Peyer's patch (tissue), 4 donors: Measurements from ENCODE around the gene KIF21B. TPM values are rescaled to one million over a fixed set of nuclear protein-coding genes. Genes with fewer than 3 reads are reported as not detected.

Source experiments
- DNase-seq, 3 donors: peaks; one replicate each; pipeline ENCODE4 v3.0.0-alpha.2; 2017 to 2019
- H3K27ac ChIP-seq, 4 donors: fragments of 200-600 bp; sonication (generic); one replicate each; pipeline ENCODE4 v1.5.1; 2016 to 2019
- H3K27me3 ChIP-seq, 2 donors: fragments of 200-600 bp; sonication (generic); one replicate each; pipeline ENCODE4 v1.5.1; 2019
- H3K36me3 ChIP-seq, 3 donors: fragments of 200-600 bp; sonication (generic); one replicate each; pipeline ENCODE4 v1.5.1; 2016 to 2019
- H3K4me1 ChIP-seq, 4 donors: fragments of 200-600 bp; sonication (generic); one replicate each; pipeline ENCODE4 v1.5.1; 2016 to 2019
- H3K4me3 ChIP-seq, 4 donors: fragments of 200-600 bp; sonication (generic); 1 replicate in 3 of 4; 2 replicates in 1 of 4; pipeline ENCODE4 v1.5.1; 2016 to 2019; ENCODE audit warnings: mild to moderate bottlenecking in 1 of 4
- H3K9me3 ChIP-seq, 4 donors: fragments of 200-600 bp; sonication (generic); one replicate each; pipeline ENCODE4 v1.5.1; 2016 to 2019; ENCODE audit warnings: mild to moderate bottlenecking in 1 of 4
- CTCF ChIP-seq, 6 experiments: fragments of 450-650 bp in 4 of 6; fragments of 200-600 bp in 2 of 6; sonication (generic) in 1 of 6; IDR thresholded peaks; one replicate each; pipeline ENCODE4 v1.5.1; 2017 to 2019; ENCODE audit warnings: antibody characterized with exemption in 6 of 6, mild to moderate bottlenecking in 3 of 6, moderate library complexity in 1 of 6
- POLR2A ChIP-seq, 2 donors: fragments of 450-650 bp; IDR thresholded peaks; one replicate each; pipeline ENCODE4 v1.5.1; 2017; ENCODE audit warnings: antibody characterized with exemption in 2 of 2, mild to moderate bottlenecking in 2 of 2, moderate library complexity in 2 of 2
- total RNA-seq, 4 donors: library from RNA; depleted of rRNA; stranded (reverse); fragments of >200 nt; gene quantifications; one replicate each; pipeline ENCODE4 v1.1.0, GENCODE V29; 2016

The KIF21B gene
- total RNA-seq, 4 donors from 2014 or later, result 6.7 to 19.0 (median 13.3) TPM

- no peaks in the 10 kb centered on the region for H3K27me3 ChIP-seq
- H3K9me3 ChIP-seq, result no peaks in the 10 kb centered on the region
- peak; percentile 68 to 88 (median 75) for DNase-seq
- H3K27ac ChIP-seq, result no peak overlapping the region
- no peaks in the 10 kb centered on the region for H3K4me1 ChIP-seq
- peak; percentile 84 to 94 (median 91) for TF ChIP-seq CTCF (IDR thresholded peaks at IDR 0.05)
- TF ChIP-seq POLR2A (IDR thresholded peaks at IDR 0.05), result no peak
- H3K36me3 ChIP-seq, result no peaks in the 10 kb centered on the region
- no peak overlapping the region for H3K4me3 ChIP-seq
These were observed 19.4 kb upstream of the KIF21B start for GRCh38 chr1:201042779-201043461.

GRCh38 chr1:201041011-201041410 lies 17.5 kb upstream of the KIF21B start:
- Histone ChIP-seq H3K4me1 (no peaks in the 10 kb centered on the region), H3K4me3 (no peak overlapping the region), H3K9me3 (no peaks in the 10 kb centered on the region), H3K27ac (no peak overlapping the region), H3K27me3 (no peaks in the 10 kb centered on the region), H3K36me3 (no peaks in the 10 kb centered on the region)
- TF ChIP-seq CTCF (IDR thresholded peaks at IDR 0.05), result no peak
- no peak for DNase-seq

GRCh38 chr1:201039876-201040275 lies 16.4 kb upstream of the KIF21B start:
- Histone ChIP-seq H3K9me3 (no peaks in the 10 kb centered on the region), H3K27me3 (no peaks in the 10 kb centered on the region), H3K4me3 (no peak overlapping the region), H3K36me3 (no peaks in the 10 kb centered on the region), H3K4me1 (no peaks in the 10 kb centered on the region), H3K27ac (no peak overlapping the region)
- no peak for DNase-seq
- TF ChIP-seq POLR2A (IDR thresholded peaks at IDR 0.05) (no peak), CTCF (IDR thresholded peaks at IDR 0.05) (no peak)

GRCh38 chr1:201039418-201039817 lies 15.9 kb upstream of the KIF21B start:
- Histone ChIP-seq H3K9me3 (no peaks in the 10 kb centered on the region), H3K4me1 (no peaks in the 10 kb centered on the region), H3K27ac (no peak overlapping the region), H3K36me3 (no peaks in the 10 kb centered on the region), H3K4me3 (no peak overlapping the region), H3K27me3 (no peaks in the 10 kb centered on the region)
- no peak for TF ChIP-seq CTCF (IDR thresholded peaks at IDR 0.05)
- no peak for TF ChIP-seq POLR2A (IDR thresholded peaks at IDR 0.05)
- no peak for DNase-seq

GRCh38 chr1:201038186-201038876 lies 14.8 kb upstream of the KIF21B start:
- Histone ChIP-seq H3K4me3 (no peak overlapping the region), H3K9me3 (no peaks in the 10 kb centered on the region), H3K27me3 (no peaks in the 10 kb centered on the region), H3K4me1 (no peaks in the 10 kb centered on the region), H3K27ac (no peak overlapping the region), H3K36me3 (no peaks in the 10 kb centered on the region)
- TF ChIP-seq CTCF (IDR thresholded peaks at IDR 0.05) (no peak), POLR2A (IDR thresholded peaks at IDR 0.05) (no peak)
- no peak for DNase-seq
